ENCODE measurements around the gene ADGRV1.
"Not testable (repeated sequence)": the region's sequence is repeated elsewhere in the genome, so short reads cannot be mapped to it uniquely, and the experiment has no call there.

- not testable (repeated sequence) for TF ChIP-seq POLR2A (IDR thresholded peaks at IDR 0.05; ENCODE audit: low read depth, low read length); POLR2AphosphoS5 (IDR thresholded peaks at IDR 0.05; ENCODE audit: low read depth, low read length); TAF1 (IDR thresholded peaks at IDR 0.05; ENCODE audit: borderline replicate concordance, low read depth, low read length)
Observed at GRCh38 chr5:90593083-90593482, 34.5 kb downstream of the ADGRV1 start.
